WI38 (cell line): Measurements from ENCODE around the gene TMEM139.

Experiments
- H3K4me3 ChIP-seq: 2 replicates; pipeline ENCODE4 v1.5.1; 2011; ENCODE audit warnings: low read depth, mild to moderate bottlenecking, control low read depth, low read length
- TF ChIP-seq, protein P1 (sequence below): IDR thresholded peaks from 2 replicates; pipeline ENCODE4 v1.5.1; 2012; ENCODE audit warnings: low read depth, mild to moderate bottlenecking, control low read depth, low read length

Gene TMEM139

DNA sequence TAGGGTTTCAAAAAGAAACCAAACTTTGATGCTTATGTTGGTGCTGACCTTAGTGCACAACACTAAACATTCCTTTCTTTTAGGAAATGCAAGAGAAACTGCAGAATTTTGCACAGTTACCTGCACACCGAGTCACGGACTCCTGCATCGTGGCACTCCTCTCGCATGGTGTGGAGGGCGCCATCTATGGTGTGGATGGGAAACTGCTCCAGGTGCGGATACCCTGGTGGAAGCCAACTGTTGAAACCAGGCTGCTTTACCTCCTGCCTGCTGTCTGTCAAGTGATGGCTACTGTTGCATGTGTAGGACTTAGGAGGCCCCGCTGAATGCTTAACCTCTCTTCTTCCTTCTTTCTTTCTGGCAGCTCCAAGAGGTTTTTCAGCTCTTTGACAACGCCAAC is 15.1 kb downstream of the TMEM139 start:
- H3K4me3 ChIP-seq, result no peak overlapping the region
- TF ChIP-seq, protein P1, sequence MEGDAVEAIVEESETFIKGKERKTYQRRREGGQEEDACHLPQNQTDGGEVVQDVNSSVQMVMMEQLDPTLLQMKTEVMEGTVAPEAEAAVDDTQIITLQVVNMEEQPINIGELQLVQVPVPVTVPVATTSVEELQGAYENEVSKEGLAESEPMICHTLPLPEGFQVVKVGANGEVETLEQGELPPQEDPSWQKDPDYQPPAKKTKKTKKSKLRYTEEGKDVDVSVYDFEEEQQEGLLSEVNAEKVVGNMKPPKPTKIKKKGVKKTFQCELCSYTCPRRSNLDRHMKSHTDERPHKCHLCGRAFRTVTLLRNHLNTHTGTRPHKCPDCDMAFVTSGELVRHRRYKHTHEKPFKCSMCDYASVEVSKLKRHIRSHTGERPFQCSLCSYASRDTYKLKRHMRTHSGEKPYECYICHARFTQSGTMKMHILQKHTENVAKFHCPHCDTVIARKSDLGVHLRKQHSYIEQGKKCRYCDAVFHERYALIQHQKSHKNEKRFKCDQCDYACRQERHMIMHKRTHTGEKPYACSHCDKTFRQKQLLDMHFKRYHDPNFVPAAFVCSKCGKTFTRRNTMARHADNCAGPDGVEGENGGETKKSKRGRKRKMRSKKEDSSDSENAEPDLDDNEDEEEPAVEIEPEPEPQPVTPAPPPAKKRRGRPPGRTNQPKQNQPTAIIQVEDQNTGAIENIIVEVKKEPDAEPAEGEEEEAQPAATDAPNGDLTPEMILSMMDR, result peak; percentile 43

DNA sequence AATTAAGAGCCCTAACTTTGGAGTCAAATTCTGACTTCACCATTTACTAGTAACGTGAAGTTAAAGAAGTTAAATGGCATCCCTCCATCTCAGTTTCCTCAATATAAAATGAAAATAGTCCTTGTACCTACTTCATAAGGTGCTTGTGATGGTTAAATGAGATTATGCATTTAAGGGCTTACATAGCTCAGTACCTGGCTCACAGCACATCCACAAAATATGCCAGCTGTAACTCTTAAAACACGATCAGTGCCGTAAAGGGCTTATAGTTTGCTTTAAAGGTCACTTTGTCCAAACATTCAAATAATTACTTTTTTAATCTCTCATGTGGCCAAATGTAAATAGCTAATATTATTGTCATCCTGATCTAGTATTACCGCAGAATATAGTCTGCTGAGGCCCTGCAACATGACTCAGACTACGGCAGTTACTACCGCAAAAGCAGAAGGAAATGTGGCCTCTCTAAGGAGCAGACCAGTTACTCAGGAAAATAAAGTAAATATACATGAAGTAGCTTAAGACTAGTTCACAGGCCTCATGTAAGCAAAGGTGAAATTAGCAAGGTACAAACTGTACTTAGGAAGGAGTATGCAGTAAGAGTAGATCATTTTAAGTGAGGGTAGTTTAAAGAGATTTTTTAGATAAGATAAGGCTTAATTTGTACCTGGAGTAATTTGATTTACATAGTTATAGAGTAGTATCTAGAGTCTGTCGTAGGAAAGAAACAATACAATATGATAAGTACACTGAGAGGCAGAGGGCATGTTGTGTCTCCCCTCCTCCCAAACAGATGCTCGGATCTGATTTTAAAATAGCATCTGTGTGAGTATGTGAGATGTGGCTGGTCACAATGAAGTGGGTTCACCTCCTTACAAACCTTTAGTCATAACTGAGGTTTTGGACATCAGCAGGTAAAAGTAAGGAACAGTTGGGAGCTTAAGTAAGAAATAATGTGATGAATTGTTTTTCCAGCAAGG is 16.5 kb downstream of the TMEM139 start:
- H3K4me3 ChIP-seq, result no peak overlapping the region
- TF ChIP-seq, protein P1, result no peak

DNA sequence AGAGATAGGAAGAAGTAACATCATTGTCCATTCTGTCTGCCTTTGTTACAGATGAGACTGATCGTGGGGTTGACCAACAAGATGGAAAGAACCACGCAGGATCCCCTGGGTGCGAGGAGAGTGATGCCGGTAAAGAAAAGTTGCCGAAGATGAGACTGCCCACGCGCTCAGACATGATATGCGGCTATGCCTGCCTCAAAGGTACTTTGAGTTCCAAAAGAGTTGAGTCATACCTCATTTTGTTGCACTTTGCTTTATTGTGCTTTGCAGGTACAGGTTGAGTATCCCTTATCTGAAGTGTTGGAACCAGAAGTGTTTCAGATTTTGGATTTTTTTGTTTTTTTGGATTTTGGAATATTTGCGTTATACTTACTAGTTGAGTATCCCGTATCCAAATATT is 19.0 kb downstream of the TMEM139 start:
- H3K4me3 ChIP-seq, result no peak overlapping the region
- TF ChIP-seq, protein P1, result no peak

DNA sequence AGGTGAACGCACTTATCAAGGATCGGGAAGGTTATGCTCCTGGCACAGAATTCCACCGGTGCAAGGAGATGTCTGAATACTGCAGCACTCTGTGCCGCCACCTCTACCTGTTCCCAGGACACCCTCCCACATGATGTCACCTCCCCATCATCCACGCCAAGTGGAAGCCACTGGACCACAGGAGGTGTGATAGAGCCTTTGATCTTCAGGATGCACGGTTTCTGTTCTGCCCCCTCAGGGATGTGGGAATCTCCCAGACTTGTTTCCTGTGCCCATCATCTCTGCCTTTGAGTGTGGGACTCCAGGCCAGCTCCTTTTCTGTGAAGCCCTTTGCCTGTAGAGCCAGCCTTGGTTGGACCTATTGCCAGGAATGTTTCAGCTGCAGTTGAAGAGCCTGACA is 20.2 kb downstream of the TMEM139 start:
- H3K4me3 ChIP-seq, result no peak overlapping the region
- TF ChIP-seq, protein P1, result no peak

DNA sequence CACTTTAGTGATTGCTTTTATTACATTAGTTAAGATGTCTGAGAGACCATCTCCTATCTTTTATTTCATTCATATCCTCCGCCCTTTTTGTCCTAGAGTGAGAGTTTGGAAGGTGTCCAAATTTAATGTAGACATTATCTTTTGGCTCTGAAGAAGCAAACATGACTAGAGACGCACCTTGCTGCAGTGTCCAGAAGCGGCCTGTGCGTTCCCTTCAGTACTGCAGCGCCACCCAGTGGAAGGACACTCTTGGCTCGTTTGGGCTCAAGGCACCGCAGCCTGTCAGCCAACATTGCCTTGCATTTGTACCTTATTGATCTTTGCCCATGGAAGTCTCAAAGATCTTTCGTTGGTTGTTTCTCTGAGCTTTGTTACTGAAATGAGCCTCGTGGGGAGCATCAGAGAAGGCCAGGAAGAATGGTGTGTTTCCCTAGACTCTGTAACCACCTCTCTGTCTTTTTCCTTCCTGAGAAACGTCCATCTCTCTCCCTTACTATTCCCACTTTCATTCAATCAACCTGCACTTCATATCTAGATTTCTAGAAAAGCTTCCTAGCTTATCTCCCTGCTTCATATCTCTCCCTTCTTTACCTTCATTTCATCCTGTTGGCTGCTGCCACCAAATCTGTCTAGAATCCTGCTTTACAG is 20.8 kb downstream of the TMEM139 start:
- TF ChIP-seq, protein P1, result peak; percentile 43; the same call in 1 of the 2 replicates
- no peak overlapping the region for H3K4me3 ChIP-seq

DNA sequence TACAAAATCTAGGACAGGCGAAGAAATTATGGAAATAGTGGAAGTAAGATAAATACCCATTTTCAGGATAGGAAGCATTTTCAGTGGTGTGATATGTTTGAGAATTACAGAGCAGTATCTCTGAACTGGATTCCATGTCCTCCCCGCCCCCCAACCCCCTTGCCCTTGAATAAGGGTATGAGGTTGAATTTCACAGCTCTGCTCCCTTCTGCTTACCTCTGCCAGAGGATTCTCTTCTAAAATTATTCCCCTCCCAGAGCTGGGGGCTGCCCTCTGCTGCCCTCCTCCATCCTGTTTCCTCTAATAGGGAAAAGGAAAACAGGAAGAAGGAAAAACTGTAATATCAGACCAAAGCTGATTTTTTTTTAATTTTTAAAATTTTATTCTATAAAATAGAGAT is 23.9 kb downstream of the TMEM139 start:
- no peak overlapping the region for H3K4me3 ChIP-seq
- TF ChIP-seq, protein P1, result no peak

DNA sequence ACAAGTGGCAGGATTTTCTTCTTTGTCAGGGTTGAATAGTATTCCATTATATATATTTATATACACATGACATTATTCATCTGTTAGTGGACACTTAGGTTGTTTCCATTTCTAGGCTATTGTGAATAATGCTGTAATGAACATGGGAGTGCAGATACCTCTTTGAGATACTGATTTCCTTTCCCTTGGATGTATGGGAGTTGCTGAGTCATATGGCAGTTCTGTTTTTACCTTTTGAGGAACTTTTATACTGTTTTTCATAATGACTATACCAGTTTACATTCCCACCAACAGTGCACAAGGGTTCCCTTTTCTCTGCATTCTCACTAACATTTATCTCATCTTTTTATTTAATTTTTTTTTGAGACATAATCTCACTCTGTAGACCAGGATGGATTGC is 29.4 kb downstream of the TMEM139 start:
- H3K4me3 ChIP-seq, result no peak overlapping the region
- TF ChIP-seq, protein P1, result no peak
